GM12891 (cell line): ENCODE data around the gene STOML2.

ENCODE experiments used
- DNase-seq: peaks from one replicate; pipeline ENCODE4 v3.0.0; 2011; ENCODE audit warnings: low spot score; ENCODE audit not compliant: insufficient read length
- FAIRE-seq: peaks from 2 replicates; lab custom pipeline; 2011; peaks lifted over from hg19 to GRCh38; lab: Jason Lieb, UNC
- PAX5 ChIP-seq: IDR thresholded peaks from 2 replicates; pipeline ENCODE4 v1.6.1; 2011; ENCODE audit warnings: low read length, moderate library complexity, mild to moderate bottlenecking; ENCODE audit not compliant: insufficient read depth, severe bottlenecking
- POLR2A ChIP-seq: IDR thresholded peaks from 2 replicates; pipeline ENCODE4 v1.6.1; 2011; ENCODE audit warnings: low read depth, low read length, control low read depth
- POLR2AphosphoS5 ChIP-seq: IDR thresholded peaks from 2 replicates; pipeline ENCODE4 v1.6.1; 2011; ENCODE audit warnings: low read depth, low read length, control low read depth
- POU2F2 ChIP-seq: IDR thresholded peaks from 2 replicates; pipeline ENCODE4 v1.6.1; 2011; ENCODE audit warnings: low read depth, mild to moderate bottlenecking, control low read depth, low read length, moderate library complexity
- SPI1 ChIP-seq: IDR thresholded peaks from 2 replicates; pipeline ENCODE4 v1.6.1; 2011; ENCODE audit warnings: low read depth, low read length, control low read depth
- TAF1 ChIP-seq: IDR thresholded peaks from 2 replicates; pipeline ENCODE4 v1.6.1; 2011; ENCODE audit warnings: low read depth, low read length, control low read depth

The STOML2 gene

DNA sequence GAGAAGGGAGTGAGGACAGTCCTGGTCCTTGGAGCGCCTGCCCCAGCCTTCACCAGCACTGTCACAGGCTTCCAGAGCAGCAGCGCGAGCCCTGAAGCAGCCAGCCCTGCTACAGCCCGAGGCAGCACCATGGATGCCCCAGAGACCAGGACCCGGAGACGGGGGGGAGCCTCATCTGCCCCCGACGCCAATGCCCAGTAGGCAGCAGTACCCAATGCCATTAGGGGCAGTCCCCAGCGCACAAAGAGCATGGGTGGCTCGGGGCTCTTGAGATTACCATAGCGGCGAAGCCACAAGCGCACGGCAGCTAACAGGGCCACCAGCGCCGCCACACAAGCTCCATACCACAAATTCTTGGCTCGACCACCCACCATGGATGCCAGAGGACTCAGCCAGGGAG, 11.4 kb downstream of the STOML2 start:
- DNase-seq (no peak), FAIRE-seq (no peak)
- TF ChIP-seq POU2F2 (no peak), POLR2AphosphoS5 (no peak), TAF1 (no peak), POLR2A (no peak), PAX5 (no peak), SPI1 (no peak)

DNA sequence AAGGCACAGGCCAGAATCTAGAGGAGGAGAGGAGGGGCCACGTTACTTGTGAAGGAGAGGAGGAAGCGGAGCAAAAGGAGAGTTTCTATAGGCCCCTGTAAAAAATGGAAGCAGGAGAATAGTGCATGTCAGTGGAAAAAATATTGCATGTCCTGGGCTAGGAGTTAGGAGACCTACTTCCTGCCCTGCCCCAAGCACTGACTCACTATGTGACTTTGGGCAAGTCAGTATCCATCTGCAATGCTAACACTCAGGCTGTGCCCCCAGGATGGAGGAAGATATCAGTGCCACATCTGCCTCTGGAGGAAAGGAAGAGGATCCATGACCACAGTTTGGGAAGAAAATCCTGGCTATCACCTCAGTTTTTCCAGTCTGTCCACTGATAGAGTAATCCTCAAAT, 13.5 kb downstream of the STOML2 start:
- TF ChIP-seq POU2F2 (no peak), POLR2A (no peak), SPI1 (no peak), TAF1 (no peak), POLR2AphosphoS5 (no peak), PAX5 (no peak)
- FAIRE-seq: no peak
- no peak for DNase-seq

DNA sequence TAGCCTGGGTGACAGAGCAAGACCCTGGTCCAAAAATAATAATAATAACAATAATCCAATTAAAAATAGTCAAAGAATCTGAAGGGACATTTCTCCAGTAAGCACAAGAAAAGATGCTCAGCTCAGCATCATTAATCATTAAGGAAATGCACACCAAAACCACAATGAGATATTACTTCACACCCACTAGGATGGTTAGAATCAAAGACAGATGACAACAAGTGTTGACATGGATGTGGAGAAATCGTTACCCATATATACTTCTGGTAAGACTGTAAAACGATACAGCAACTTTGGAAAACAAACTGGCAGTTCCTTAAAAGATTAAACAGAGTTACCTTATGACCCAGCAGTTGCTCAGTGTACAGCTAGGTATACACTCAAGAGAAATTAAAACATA, 17.9 kb downstream of the STOML2 start:
- no peak for TF ChIP-seq POU2F2
- TF ChIP-seq PAX5: no peak
- TF ChIP-seq POLR2A: no peak
- TF ChIP-seq POLR2AphosphoS5: no peak
- no peak for TF ChIP-seq TAF1
- TF ChIP-seq SPI1: no peak
- DNase-seq (no peak), FAIRE-seq (no peak)

DNA sequence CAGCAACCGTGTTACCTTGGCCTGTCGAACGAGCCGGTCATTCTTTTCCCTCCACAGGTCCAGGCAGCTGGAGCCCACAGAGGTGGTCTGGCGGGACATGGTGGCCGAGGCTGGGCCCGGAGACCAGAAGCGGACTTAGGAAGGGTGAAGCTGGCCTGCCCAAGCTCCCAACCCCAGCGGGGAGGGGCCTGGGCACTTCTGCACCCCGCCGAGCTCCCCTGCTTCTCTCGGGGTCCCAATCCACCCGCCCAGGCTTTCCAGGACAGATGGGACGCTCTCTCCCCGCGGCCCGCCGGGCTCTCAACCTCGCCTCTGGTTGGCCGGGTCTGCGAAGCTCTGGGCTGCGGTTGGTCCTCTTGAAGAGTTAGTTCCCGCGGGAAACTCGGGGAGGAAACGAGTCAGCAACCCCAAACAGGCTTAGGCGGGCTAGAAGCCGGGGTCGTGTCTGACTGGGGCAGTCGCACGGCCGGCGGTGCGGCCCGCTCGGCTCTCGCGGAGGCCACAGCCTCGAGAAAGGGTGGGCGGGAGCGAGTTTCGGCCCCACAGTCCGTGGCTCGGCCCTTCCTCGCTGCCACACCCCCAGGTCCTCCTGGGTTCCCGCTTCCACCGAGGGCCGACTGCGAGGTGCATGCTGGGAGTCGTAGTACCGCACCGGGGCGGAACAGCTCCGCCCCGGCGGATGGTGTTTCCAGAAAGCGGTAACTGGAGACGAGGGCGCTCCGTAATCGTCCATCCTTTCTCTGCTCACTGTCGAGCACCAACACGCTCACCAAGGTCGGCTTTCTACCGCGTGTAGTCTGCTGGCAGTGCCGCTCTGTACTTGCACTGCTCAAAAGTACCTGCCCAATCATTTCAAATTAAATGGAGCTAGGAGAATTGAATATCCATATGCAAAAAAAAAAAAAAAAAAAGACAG, 23.2 kb downstream of the STOML2 start, which contains the start of gene FANCG:
Gene FANCG (minus strand): TSS at position 517 of the 916 bp plus-strand sequence. CDS start 418 bp downstream, at position 99.
- FAIRE-seq (peak; percentile 99), DNase-seq (peak; percentile 90)
- TF ChIP-seq POLR2A (peak; percentile 81), TAF1 (peak; percentile 48; the same call in 1 of the 2 replicates), POLR2AphosphoS5 (peak; percentile 73), POU2F2 (peak; percentile 71; the same call in 1 of the 2 replicates), SPI1 (peak; percentile 28), PAX5 (no peak)

DNA sequence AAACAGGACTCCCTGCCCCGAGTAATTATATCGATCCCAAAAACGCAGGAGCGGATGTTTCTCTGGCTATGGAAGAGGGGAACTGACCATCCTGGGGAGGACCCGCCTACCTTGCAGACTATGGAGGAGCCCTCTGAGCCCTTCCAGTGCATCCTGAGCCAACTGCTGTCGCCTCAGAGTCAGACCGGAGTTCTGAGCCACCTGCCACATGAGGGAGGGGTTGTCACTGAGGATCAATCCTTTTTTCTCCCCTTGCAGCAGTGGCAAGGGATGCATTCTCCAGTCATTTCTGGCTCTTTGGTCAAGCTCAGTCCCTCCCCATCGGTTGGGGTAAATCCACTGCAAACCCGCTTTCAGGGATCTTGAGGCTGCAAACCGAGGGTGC, 23.9 kb downstream of the STOML2 start:
- no peak for DNase-seq
- TF ChIP-seq SPI1: no peak
- no peak for TF ChIP-seq POLR2AphosphoS5
- TF ChIP-seq POLR2A: no peak
- no peak for TF ChIP-seq TAF1
- no peak for TF ChIP-seq PAX5
- TF ChIP-seq POU2F2: no peak
- FAIRE-seq: peak; percentile 16

DNA sequence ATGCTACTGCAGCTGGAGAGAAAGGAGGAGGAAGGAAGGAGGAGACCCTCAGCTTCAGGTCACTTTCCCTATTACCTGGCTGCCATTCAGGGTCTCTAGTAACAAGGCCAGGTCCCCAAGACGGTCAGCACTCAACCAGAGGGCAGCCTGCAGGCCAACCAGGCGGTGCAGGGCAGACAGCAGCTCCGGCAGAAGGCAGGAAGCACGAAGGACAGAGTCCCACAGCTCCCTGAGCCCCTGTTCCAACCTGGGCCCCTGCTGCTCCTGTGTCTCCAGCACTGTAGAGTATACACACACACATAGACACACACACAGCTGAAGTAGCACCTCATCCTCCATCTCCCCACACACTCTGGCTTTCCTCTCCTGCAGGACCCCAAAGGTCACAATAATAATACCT, 24.9 kb downstream of the STOML2 start:
- no peak for FAIRE-seq
- TF ChIP-seq POU2F2 (no peak), POLR2A (no peak), PAX5 (no peak), POLR2AphosphoS5 (no peak), TAF1 (no peak), SPI1 (no peak)
- no peak for DNase-seq

DNA sequence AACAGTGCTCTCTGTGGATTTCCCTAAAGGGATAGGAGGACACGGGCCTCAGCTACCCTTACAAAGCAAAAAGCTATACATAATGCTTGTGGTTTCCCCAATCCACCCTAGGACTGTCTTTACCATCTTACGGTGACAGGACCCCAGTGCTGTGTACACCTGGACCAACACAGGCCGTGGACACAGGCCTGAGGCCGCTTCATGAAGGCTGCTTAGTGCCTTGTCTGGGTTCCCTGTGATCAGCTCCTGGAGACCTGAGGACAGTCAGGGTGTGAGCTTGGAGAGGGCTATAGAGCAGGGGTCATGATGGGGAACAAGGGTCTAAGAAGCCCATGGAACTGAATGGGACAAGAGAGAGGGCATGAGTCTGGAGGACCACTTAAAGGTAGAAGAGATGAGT, 26.1 kb downstream of the STOML2 start:
- TF ChIP-seq PAX5 (no peak), POU2F2 (no peak), POLR2A (no peak), SPI1 (no peak), POLR2AphosphoS5 (no peak), TAF1 (no peak)

DNA sequence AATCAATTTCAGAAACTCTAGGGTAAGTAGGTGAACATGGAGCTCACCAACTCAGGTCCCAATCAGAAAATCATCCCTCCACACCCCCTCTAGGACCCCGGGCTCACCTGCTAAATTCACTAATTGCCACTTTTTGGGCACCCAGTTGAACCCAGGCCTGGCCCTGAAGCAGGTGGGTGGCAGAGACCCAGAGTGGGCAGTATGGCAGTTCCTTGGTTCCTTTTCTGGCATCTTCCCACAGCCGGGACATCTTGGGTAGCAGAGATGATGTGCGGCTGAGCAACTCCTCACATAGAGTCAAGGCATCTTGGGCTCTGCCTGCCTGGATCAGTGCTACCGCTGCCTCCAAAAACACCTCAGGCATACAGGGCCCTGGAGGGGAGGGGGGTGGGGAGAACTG, 27.6 kb downstream of the STOML2 start:
- FAIRE-seq (no peak), DNase-seq (no peak)
- TF ChIP-seq POLR2AphosphoS5: no peak
- no peak for TF ChIP-seq POLR2A
- no peak for TF ChIP-seq PAX5
- TF ChIP-seq POU2F2: no peak
- TF ChIP-seq TAF1: no peak

More for the DNA sequence above, 26.1 kb downstream of the STOML2 start:
- DNase-seq (no peak), FAIRE-seq (no peak)

DNA sequence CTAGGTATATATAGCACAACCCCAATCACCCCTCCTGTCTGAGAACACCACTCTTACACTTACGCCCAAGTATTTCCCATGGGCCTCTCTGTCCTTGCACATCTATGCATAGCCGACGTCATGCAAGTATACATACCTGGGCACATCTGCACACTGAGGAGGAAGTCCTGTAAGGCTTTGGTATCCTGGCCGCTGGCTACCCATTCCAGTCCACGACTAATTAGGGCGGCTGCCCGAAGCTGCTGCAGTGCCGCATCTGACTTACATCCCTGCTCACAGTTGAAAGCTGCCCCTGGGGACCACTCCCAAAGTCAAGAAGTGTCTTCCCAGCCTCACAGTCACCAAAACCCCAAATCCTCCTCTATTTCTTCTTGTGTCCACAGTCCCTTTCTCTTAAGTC, 28.1 kb downstream of the STOML2 start:
- FAIRE-seq: no peak
- no peak for DNase-seq
- TF ChIP-seq TAF1: no peak

DNA sequence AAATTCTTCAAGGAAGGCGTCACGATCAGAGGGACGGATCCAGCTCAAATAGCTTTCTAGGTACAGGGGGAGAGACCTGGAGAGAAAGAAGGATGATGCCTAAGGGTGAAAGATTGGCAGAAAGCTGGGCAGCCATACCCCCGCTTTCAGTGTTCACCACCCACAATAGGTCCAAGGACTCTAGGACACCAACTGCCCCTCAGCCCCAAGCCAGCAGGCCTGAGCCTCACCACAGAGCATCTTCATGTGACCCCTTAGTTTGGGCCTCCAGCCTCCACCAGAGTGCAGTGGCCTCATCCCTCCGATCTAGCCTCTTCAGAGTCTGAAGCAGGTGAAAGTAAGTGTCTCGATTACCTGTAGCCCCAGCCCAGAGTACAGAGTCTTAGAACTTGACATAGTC, 28.8 kb downstream of the STOML2 start:
- DNase-seq (no peak), FAIRE-seq (no peak)
- TF ChIP-seq POLR2A (no peak), PAX5 (no peak), TAF1 (no peak), SPI1 (no peak), POU2F2 (no peak), POLR2AphosphoS5 (no peak)
